ENCODE data around the gene ITPR1. TPM values are rescaled to one million over a fixed set of nuclear protein-coding genes. Genes with fewer than 3 reads are reported as not detected.

Gene ITPR1
- total and polyA plus RNA-seq, 2 of the 4 experiments (the other 2 are of a cell fraction), result 1.8 to 5.7 TPM

DNA sequence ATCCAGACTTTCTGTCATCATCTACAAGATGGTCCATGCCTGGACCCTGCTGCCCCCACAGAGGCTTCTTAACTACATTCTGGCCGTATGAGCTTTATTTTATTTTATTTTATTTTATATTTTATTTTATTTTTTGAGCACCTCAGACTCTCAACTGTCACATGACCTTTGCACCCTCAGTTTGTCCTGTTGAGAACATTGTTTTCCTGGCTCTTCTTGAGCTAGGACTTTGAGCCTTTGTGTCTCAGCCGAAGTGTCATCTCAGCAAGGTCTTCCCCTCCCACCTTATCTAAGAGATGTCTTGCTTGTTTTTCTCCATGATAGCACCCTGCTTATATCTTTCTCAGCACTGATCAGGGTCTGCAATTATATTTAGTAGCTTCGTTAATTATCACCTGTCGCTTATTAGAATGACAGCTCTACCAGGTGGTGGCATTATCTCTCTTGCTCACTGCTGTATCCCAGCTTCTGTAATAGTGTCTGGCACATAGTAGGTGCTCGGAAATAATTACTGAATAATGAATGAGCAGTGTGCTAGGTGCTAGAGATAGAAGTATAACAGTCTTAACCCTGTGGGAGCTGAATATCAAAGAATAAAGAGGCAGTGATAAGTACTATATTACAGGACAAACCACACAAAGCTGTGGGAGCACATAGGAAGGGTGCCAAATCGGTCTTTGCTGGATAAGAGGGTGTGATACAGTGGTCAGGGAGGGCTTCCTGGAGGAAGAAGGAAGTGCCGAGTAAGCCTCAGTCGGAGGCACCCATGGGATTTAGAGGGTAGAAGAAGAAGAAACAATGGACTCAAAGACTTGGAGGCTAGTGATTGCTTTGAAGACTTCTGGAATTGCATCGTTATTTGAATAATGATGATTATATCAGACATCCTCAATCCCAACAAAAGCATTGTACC is 136.2 kb downstream of the ITPR1 start (continued):
- TF ChIP-seq, protein P1, sequence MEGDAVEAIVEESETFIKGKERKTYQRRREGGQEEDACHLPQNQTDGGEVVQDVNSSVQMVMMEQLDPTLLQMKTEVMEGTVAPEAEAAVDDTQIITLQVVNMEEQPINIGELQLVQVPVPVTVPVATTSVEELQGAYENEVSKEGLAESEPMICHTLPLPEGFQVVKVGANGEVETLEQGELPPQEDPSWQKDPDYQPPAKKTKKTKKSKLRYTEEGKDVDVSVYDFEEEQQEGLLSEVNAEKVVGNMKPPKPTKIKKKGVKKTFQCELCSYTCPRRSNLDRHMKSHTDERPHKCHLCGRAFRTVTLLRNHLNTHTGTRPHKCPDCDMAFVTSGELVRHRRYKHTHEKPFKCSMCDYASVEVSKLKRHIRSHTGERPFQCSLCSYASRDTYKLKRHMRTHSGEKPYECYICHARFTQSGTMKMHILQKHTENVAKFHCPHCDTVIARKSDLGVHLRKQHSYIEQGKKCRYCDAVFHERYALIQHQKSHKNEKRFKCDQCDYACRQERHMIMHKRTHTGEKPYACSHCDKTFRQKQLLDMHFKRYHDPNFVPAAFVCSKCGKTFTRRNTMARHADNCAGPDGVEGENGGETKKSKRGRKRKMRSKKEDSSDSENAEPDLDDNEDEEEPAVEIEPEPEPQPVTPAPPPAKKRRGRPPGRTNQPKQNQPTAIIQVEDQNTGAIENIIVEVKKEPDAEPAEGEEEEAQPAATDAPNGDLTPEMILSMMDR (conservative IDR thresholded peaks at IDR 0.05; ENCODE audit: low read depth, low read length), result no peak
- no peak for TF ChIP-seq RFX5 (IDR thresholded peaks at IDR 0.05; ENCODE audit: low read depth, low read length)
